ENCODE results near the gene TXNIP.
A peak's percentile ranks its signal among the peaks of the same experiment; 100 is the strongest.

DNA sequence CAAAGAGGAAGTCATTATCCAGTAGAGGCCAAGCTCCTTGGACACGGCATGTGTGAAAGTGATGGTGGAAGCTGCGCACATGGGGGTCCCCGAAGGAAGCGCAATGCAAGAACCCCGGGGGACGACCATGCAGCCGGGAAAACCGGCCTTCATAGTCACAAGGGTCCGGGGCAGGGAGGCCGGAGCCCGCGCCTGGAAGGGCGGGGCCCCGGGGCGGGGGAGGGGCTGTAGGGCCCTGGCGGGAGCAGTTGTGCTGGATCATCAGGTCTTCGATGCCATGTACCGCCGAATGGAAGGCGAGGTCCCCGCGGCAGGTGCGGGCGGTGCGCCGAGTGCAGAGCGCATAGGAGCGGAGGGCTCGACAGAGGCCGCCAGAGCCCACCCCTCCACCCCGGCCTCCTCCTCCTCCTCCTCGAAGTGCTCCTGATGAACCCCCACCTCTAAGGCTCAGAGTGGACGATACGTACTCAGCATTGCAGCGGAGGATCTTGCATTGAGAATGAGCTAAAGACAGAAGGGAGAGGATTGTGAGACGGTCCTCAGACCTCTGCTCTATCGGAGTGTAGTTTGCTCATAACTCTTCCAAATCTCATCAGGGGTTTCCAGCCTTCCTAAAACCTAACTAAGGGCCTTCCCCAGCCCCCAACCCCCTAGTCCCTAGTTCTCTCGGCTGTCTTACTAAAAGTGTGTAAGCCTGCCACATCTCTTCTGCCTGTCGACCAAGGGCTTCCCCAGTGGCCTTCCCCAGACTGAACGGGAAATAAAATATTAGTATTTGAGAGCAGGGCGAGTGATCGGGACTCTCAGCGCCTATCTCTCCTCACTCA lies 23.1 kb upstream of the TXNIP start:
- TF ChIP-seq CTCF (optimal IDR thresholded peaks at IDR 0.05 in 1 of 3, IDR thresholded peaks at IDR 0.05 in 1 of 3, conservative IDR thresholded peaks at IDR 0.05 in 1 of 3; ENCODE audit: extremely low read depth in 1 of 3, insufficient read depth in 2 of 3, low read length in 3 of 3): no peak
- TF ChIP-seq EZH2 (IDR thresholded peaks at IDR 0.05; ENCODE audit: low read length): peak; percentile 41

Measured in keratinocyte (primary cell).